ENCODE results near the gene KDM4D.

- TF ChIP-seq TAF7 (optimal IDR thresholded peaks at IDR 0.05; ENCODE audit: borderline replicate concordance, low read depth, low read length) (no peak), CEBPB (IDR thresholded peaks at IDR 0.05; ENCODE audit: low read depth, low read length) (no peak), SP1 (IDR thresholded peaks at IDR 0.05; ENCODE audit: low read depth, low read length) (no peak), SRF (IDR thresholded peaks at IDR 0.05; ENCODE audit: low read depth, low read length) (no peak), SIRT6 (IDR thresholded peaks at IDR 0.05; ENCODE audit: low read length) (no peak), RAD21 (IDR thresholded peaks at IDR 0.05 in 1 of 2, conservative IDR thresholded peaks at IDR 0.05 in 1 of 2; ENCODE audit: low read depth in 2 of 2, low read length in 2 of 2) (no peak; a peak in 1 of 4 replicates)
- TF ChIP-seq, protein P1, sequence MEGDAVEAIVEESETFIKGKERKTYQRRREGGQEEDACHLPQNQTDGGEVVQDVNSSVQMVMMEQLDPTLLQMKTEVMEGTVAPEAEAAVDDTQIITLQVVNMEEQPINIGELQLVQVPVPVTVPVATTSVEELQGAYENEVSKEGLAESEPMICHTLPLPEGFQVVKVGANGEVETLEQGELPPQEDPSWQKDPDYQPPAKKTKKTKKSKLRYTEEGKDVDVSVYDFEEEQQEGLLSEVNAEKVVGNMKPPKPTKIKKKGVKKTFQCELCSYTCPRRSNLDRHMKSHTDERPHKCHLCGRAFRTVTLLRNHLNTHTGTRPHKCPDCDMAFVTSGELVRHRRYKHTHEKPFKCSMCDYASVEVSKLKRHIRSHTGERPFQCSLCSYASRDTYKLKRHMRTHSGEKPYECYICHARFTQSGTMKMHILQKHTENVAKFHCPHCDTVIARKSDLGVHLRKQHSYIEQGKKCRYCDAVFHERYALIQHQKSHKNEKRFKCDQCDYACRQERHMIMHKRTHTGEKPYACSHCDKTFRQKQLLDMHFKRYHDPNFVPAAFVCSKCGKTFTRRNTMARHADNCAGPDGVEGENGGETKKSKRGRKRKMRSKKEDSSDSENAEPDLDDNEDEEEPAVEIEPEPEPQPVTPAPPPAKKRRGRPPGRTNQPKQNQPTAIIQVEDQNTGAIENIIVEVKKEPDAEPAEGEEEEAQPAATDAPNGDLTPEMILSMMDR (IDR thresholded peaks at IDR 0.05; ENCODE audit: control extremely low read depth in 1 of 3, insufficient read depth in 1 of 3, low read depth in 1 of 3, low read length in 3 of 3), result no peak
Measured at GRCh38 chr11:94997437-94997836, 23.9 kb downstream of the KDM4D start.

All from H1 (cell line).